Activated naive CD8-positive, alpha-beta T cell treated with anti-CD3 and anti-CD28 coated beads for 36 hours (primary cell): ENCODE measurements around the gene PLA2G3. TPM values are rescaled to one million over a fixed set of nuclear protein-coding genes. Genes with fewer than 3 reads are reported as not detected.
A peak's percentile ranks its signal among the peaks of the same experiment; 100 is the strongest.

Experiments
- DNase-seq: peaks from one replicate; pipeline ENCODE4 v3.0.0; 2021
- H3K27ac Mint-ChIP-seq: one replicate; pipeline ENCODE4 v1.8.0; 2022; ENCODE audit warnings: mild to moderate bottlenecking, moderate library complexity, mixed read lengths
- H3K27me3 Mint-ChIP-seq: one replicate; pipeline ENCODE4 v1.8.0; 2022; ENCODE audit warnings: mild to moderate bottlenecking, mixed read lengths
- H3K36me3 Mint-ChIP-seq: one replicate; pipeline ENCODE4 v1.8.0; 2021; ENCODE audit warnings: mild to moderate bottlenecking, mixed read lengths
- H3K4me1 Mint-ChIP-seq: one replicate; pipeline ENCODE4 v1.8.0; 2021; ENCODE audit warnings: mixed read lengths
- H3K4me3 Mint-ChIP-seq: one replicate; pipeline ENCODE4 v1.8.0; 2022; ENCODE audit warnings: mild to moderate bottlenecking, moderate library complexity, mixed read lengths
- H3K9me3 Mint-ChIP-seq: one replicate; pipeline ENCODE4 v1.8.0; 2022; ENCODE audit warnings: mixed read lengths
- total RNA-seq, 2 experiments: library from RNA; stranded (reverse); gene quantifications; one replicate each; pipeline ENCODE4 v1.2.3, GENCODE V29; 2021

The PLA2G3 gene
- total RNA-seq, 2 experiments from 2014 or later, result not detected

GRCh38 chr22:31160328-31160978 lies 20.1 kb upstream of the PLA2G3 start:
- Mint-ChIP-seq H3K36me3 (peaks cover 7% of the 10 kb centered on the region), H3K27me3 (no peaks in the 10 kb centered on the region), H3K4me1 (peaks cover 26% of the 10 kb centered on the region), H3K4me3 (peak overlapping the region; percentile 99), H3K27ac (peak overlapping the region; percentile 95), H3K9me3 (peaks cover 5% of the 10 kb centered on the region)
- DNase-seq, result no peak

- peaks cover 6% of the 10 kb centered on the region for H3K4me1 Mint-ChIP-seq
- H3K9me3 Mint-ChIP-seq, result peaks cover 5% of the 10 kb centered on the region
- no peak for DNase-seq
- H3K4me3 Mint-ChIP-seq, result no peak overlapping the region
- no peaks in the 10 kb centered on the region for H3K27me3 Mint-ChIP-seq
- H3K36me3 Mint-ChIP-seq, result peaks cover 7% of the 10 kb centered on the region
- H3K27ac Mint-ChIP-seq, result no peak overlapping the region
Measured at GRCh38 chr22:31155422-31155821, 15.1 kb upstream of the PLA2G3 start.

- H3K4me1 Mint-ChIP-seq, result peaks cover 5% of the 10 kb centered on the region
- no peak overlapping the region for H3K27ac Mint-ChIP-seq
- H3K27me3 Mint-ChIP-seq, result no peaks in the 10 kb centered on the region
- peaks cover 6% of the 10 kb centered on the region for H3K36me3 Mint-ChIP-seq
- no peak for DNase-seq
- H3K9me3 Mint-ChIP-seq, result peaks cover 5% of the 10 kb centered on the region
- no peak overlapping the region for H3K4me3 Mint-ChIP-seq
Measured at GRCh38 chr22:31154975-31155374, 14.7 kb upstream of the PLA2G3 start.

- H3K27me3 Mint-ChIP-seq, result no peaks in the 10 kb centered on the region
- H3K36me3 Mint-ChIP-seq, result no peaks in the 10 kb centered on the region
- no peak overlapping the region for H3K27ac Mint-ChIP-seq
- DNase-seq, result no peak
- H3K4me1 Mint-ChIP-seq, result no peaks in the 10 kb centered on the region
- H3K4me3 Mint-ChIP-seq, result no peak overlapping the region
- H3K9me3 Mint-ChIP-seq, result no peaks in the 10 kb centered on the region
Measured at GRCh38 chr22:31153357-31153756, 13.0 kb upstream of the PLA2G3 start.

GRCh38 chr22:31151872-31152271 lies 11.6 kb upstream of the PLA2G3 start:
- Mint-ChIP-seq H3K4me3 (no peak overlapping the region), H3K27ac (no peak overlapping the region), H3K9me3 (no peaks in the 10 kb centered on the region), H3K4me1 (no peaks in the 10 kb centered on the region), H3K36me3 (no peaks in the 10 kb centered on the region), H3K27me3 (no peaks in the 10 kb centered on the region)
- no peak for DNase-seq

- no peak for DNase-seq
- Mint-ChIP-seq H3K9me3 (peaks cover 2% of the 10 kb centered on the region), H3K4me1 (no peaks in the 10 kb centered on the region), H3K4me3 (no peak overlapping the region), H3K27ac (no peak overlapping the region), H3K36me3 (no peaks in the 10 kb centered on the region), H3K27me3 (no peaks in the 10 kb centered on the region)
Measured at GRCh38 chr22:31150615-31151014, 10.3 kb upstream of the PLA2G3 start.

GRCh38 chr22:31148953-31149627 lies 8.8 kb upstream of the PLA2G3 start:
- H3K4me3 Mint-ChIP-seq, result no peak overlapping the region

GRCh38 chr22:31148488-31148887 lies 8.2 kb upstream of the PLA2G3 start:
- Mint-ChIP-seq H3K27me3 (no peaks in the 10 kb centered on the region), H3K36me3 (no peaks in the 10 kb centered on the region), H3K4me1 (peaks cover 10% of the 10 kb centered on the region), H3K4me3 (no peak overlapping the region), H3K9me3 (peaks cover 12% of the 10 kb centered on the region), H3K27ac (no peak overlapping the region)
- no peak for DNase-seq

More at GRCh38 chr22:31148953-31149627, 8.8 kb upstream of the PLA2G3 start:
- H3K36me3 Mint-ChIP-seq, result no peaks in the 10 kb centered on the region
- DNase-seq, result peak; percentile 25
- H3K4me1 Mint-ChIP-seq, result peaks cover 5% of the 10 kb centered on the region
- no peak overlapping the region for H3K27ac Mint-ChIP-seq
- no peaks in the 10 kb centered on the region for H3K27me3 Mint-ChIP-seq
- H3K9me3 Mint-ChIP-seq, result peaks cover 12% of the 10 kb centered on the region

GRCh38 chr22:31144223-31144622 lies 3.9 kb upstream of the PLA2G3 start:
- Mint-ChIP-seq H3K27ac (no peak overlapping the region), H3K27me3 (no peaks in the 10 kb centered on the region), H3K36me3 (no peaks in the 10 kb centered on the region), H3K9me3 (peaks cover 12% of the 10 kb centered on the region), H3K4me3 (no peak overlapping the region), H3K4me1 (peaks cover 10% of the 10 kb centered on the region)
- DNase-seq, result no peak

- H3K27ac Mint-ChIP-seq, result no peak overlapping the region
- peaks cover 10% of the 10 kb centered on the region for H3K4me1 Mint-ChIP-seq
- peaks cover 12% of the 10 kb centered on the region for H3K9me3 Mint-ChIP-seq
- no peaks in the 10 kb centered on the region for H3K27me3 Mint-ChIP-seq
- H3K36me3 Mint-ChIP-seq, result no peaks in the 10 kb centered on the region
- H3K4me3 Mint-ChIP-seq, result no peak overlapping the region
- no peak for DNase-seq
Measured at GRCh38 chr22:31143537-31143936, 3.2 kb upstream of the PLA2G3 start.

GRCh38 chr22:31143038-31143437 lies 2.7 kb upstream of the PLA2G3 start:
- peaks cover 12% of the 10 kb centered on the region for H3K9me3 Mint-ChIP-seq
- H3K27ac Mint-ChIP-seq, result no peak overlapping the region
- peaks cover 10% of the 10 kb centered on the region for H3K4me1 Mint-ChIP-seq
- H3K36me3 Mint-ChIP-seq, result no peaks in the 10 kb centered on the region
- no peak overlapping the region for H3K4me3 Mint-ChIP-seq
- DNase-seq, result no peak
- H3K27me3 Mint-ChIP-seq, result no peaks in the 10 kb centered on the region

- Mint-ChIP-seq H3K27ac (no peak overlapping the region), H3K36me3 (no peaks in the 10 kb centered on the region), H3K4me3 (no peak overlapping the region), H3K4me1 (peaks cover 10% of the 10 kb centered on the region), H3K27me3 (no peaks in the 10 kb centered on the region), H3K9me3 (peaks cover 12% of the 10 kb centered on the region)
- DNase-seq, result no peak
Measured at GRCh38 chr22:31142285-31142684, 2.0 kb upstream of the PLA2G3 start.

- Mint-ChIP-seq H3K27ac (no peak overlapping the region), H3K36me3 (no peaks in the 10 kb centered on the region), H3K9me3 (peaks cover 11% of the 10 kb centered on the region), H3K4me3 (no peak overlapping the region), H3K4me1 (peaks cover 10% of the 10 kb centered on the region), H3K27me3 (no peaks in the 10 kb centered on the region)
- no peak for DNase-seq
Measured at GRCh38 chr22:31141551-31141950, 1.2 kb upstream of the PLA2G3 start.

GRCh38 chr22:31140746-31141145 lies 438 bp upstream of the PLA2G3 start:
- Mint-ChIP-seq H3K4me1 (peaks cover 10% of the 10 kb centered on the region), H3K27ac (no peak overlapping the region), H3K4me3 (no peak overlapping the region), H3K9me3 (peaks cover 10% of the 10 kb centered on the region), H3K36me3 (no peaks in the 10 kb centered on the region), H3K27me3 (no peaks in the 10 kb centered on the region)
- DNase-seq, result no peak

GRCh38 chr22:31139066-31139465 lies 1.2 kb downstream of the PLA2G3 start:
- Mint-ChIP-seq H3K4me1 (peaks cover 4% of the 10 kb centered on the region), H3K27ac (no peak overlapping the region), H3K27me3 (no peaks in the 10 kb centered on the region), H3K4me3 (no peak overlapping the region), H3K9me3 (no peaks in the 10 kb centered on the region), H3K36me3 (no peaks in the 10 kb centered on the region)
- DNase-seq, result no peak

- no peaks in the 10 kb centered on the region for H3K9me3 Mint-ChIP-seq
- H3K4me1 Mint-ChIP-seq, result no peaks in the 10 kb centered on the region
- no peak overlapping the region for H3K27ac Mint-ChIP-seq
- DNase-seq, result no peak
- no peaks in the 10 kb centered on the region for H3K36me3 Mint-ChIP-seq
- no peak overlapping the region for H3K4me3 Mint-ChIP-seq
- H3K27me3 Mint-ChIP-seq, result no peaks in the 10 kb centered on the region
Measured at GRCh38 chr22:31138126-31138525, 2.2 kb downstream of the PLA2G3 start.
